T-cell (primary cell): ENCODE measurements around the gene PRMT2. TPM values are rescaled to one million over a fixed set of nuclear protein-coding genes. Genes with fewer than 3 reads are reported as not detected.

ENCODE experiments used
- ATAC-seq, 4 experiments: fragments of 200-7000 bp in 3 of 4; fragments of 150-1000 bp in 1 of 4; cut with Tn5 transposase; replicated peaks in 1 of 4; 1 replicate in 3 of 4; 2 replicates in 1 of 4; pipeline ENCODE4 v1.10.0; 2021; ENCODE audit warnings: moderate library complexity in 3 of 4, mild to moderate bottlenecking in 2 of 4, moderate number of reproducible peaks in 1 of 4
- CTCF ChIA-PET, 2 donors: fragments of 300-600 bp; sonication (Branson Sonifier 250); formaldehyde crosslinking; loops; one replicate each; lab custom pipeline; 2022; ENCODE audit warnings: antibody characterized with exemption in 2 of 2; lab: Charles Lee
- POLR2A ChIA-PET, 2 donors: fragments of 300-600 bp; sonication (Branson Sonifier 250); formaldehyde crosslinking; loops; one replicate each; lab custom pipeline; 2022; ENCODE audit warnings: antibody characterized with exemption in 2 of 2; lab: Charles Lee
- DNase-seq, 35 experiments: peaks; one replicate each; pipeline versions ENCODE4 v3.0.0 to v3.0.0-alpha.2; 2013 to 2023
- H3K27ac ChIP-seq: one replicate; pipeline ENCODE4 v1.5.1; 2013; ENCODE audit warnings: low read length
- H3K27me3 ChIP-seq, 2 experiments: replicated peaks in 1 of 2; 1 replicate in 1 of 2; 2 replicates in 1 of 2; pipeline versions ENCODE4 v1.6.1 to v1.7.0; 2013; ENCODE audit warnings: low read length in 1 of 2, mixed read lengths in 1 of 2; ENCODE audit not compliant: control insufficient read depth in 2 of 2, insufficient read depth in 2 of 2; ENCODE audit errors: extremely low read depth in 1 of 2
- H3K36me3 ChIP-seq, 2 donors: 1 replicate in 1 of 2; 2 replicates in 1 of 2; pipeline versions ENCODE4 v1.6.1 to v1.7.0; 2013; ENCODE audit warnings: low read length in 1 of 2; ENCODE audit not compliant: control insufficient read depth in 2 of 2, insufficient read depth in 1 of 2; ENCODE audit errors: extremely low read depth in 1 of 2
- H3K4me1 ChIP-seq, 2 experiments: 1 replicate in 1 of 2; 2 replicates in 1 of 2; pipeline versions ENCODE4 v1.6.1 to v1.7.0; 2013; ENCODE audit warnings: low read length in 2 of 2, mixed read lengths in 1 of 2; ENCODE audit not compliant: insufficient read depth in 2 of 2, control insufficient read depth in 1 of 2; ENCODE audit errors: extremely low read depth in 1 of 2
- H3K4me3 ChIP-seq, 2 donors: 1 replicate in 1 of 2; 2 replicates in 1 of 2; pipeline versions ENCODE4 v1.5.1 to v1.7.0; 2013; ENCODE audit warnings: mild to moderate bottlenecking in 2 of 2, low read length in 1 of 2, moderate library complexity in 1 of 2; ENCODE audit not compliant: control insufficient read depth in 1 of 2; ENCODE audit errors: extremely low read depth in 1 of 2
- H3K9me3 ChIP-seq: 2 replicates; pipeline ENCODE4 v1.7.0; 2013
- H3K27ac Mint-ChIP-seq, 2 donors: one replicate each; pipeline ENCODE4 v1.8.0; 2020 to 2021; ENCODE audit warnings: mild to moderate bottlenecking in 2 of 2, mixed read lengths in 2 of 2
- H3K27me3 Mint-ChIP-seq, 2 donors: one replicate each; pipeline ENCODE4 v1.8.0; 2021 to 2022; ENCODE audit warnings: mixed read lengths in 2 of 2
- H3K36me3 Mint-ChIP-seq: one replicate; pipeline ENCODE4 v1.8.0; 2021; ENCODE audit warnings: mixed read lengths
- H3K4me1 Mint-ChIP-seq, 3 donors: one replicate each; pipeline ENCODE4 v1.8.0; 2020 to 2022; ENCODE audit warnings: mixed read lengths in 3 of 3, mild to moderate bottlenecking in 1 of 3
- H3K4me3 Mint-ChIP-seq, 3 donors: one replicate each; pipeline ENCODE4 v1.8.0; 2020 to 2022; ENCODE audit warnings: mild to moderate bottlenecking in 3 of 3, mixed read lengths in 3 of 3, moderate library complexity in 3 of 3
- H3K9me3 Mint-ChIP-seq, 3 donors: one replicate each; pipeline ENCODE4 v1.8.0; 2020 to 2022; ENCODE audit warnings: mixed read lengths in 3 of 3
- WGBS: methylation state at CpG from one replicate; pipeline ENCODE4 v1.1.5; 2013; ENCODE audit warnings: missing lambda C conversion rate; ENCODE audit not compliant: insufficient coverage; 5-methylcytosine and 5-hydroxymethylcytosine counted together
- total RNA-seq, 35 experiments: library from RNA in 6 of 35; stranded (reverse) in 6 of 35; fragments of 120-200 nt in 1 of 35; gene quantifications; one replicate each; pipeline versions ENCODE4 v1.2.1 to v1.2.4 and lab custom pipeline; 2013 to 2026

Gene PRMT2
- total RNA-seq, 5 donors from 2014 or later (not counting 1 experiment from before 2014, with no cell fraction given), result 145 to 258 (median 205) TPM

DNA sequence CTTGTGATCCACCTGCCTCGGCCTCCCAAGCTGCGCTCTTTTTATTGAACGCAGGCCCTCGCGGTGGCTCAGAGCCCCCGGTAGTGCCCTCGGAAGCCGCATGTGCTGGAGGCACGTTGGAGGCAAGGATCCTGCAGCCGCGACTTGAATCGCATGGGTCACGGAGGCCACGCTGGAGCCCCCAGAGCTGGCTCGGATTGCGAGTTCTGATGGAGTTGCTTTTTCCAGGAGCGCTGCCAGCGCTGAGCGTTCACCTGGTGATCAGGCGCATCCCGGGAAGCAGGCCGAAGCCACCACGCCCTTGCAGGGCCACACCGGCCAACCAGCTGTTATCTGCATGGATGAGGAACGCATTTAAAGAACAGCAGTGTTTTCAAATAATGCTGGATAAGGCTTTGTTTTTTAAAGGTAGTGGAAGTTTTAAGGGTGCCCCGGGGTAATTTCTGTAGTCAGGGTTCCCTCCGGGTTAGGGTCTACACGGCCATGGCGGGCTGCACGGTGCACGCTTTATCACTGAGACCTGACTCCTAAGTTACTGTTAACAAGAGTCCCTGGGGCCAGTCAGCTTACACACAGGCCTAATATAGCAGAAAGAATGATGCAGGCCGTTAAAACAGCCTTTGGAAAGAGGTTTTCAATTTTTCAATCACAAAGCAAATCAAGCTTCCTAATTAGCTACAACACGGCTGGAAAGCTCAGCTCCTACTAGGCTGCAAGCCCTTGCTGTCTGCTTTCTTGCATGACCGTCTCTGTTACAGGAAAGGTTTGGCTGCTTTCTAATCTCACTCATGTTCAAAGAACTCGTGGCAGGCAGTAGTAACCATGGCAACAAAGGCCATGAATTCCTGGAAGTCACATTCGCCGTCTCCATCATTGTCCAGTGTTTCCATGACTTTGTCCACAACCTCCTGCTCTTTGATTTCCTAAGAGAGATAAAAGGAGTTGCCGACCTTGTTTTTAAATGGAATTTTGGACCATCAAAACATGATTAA is 36.6 kb upstream of the PRMT2 start:
- no peaks in the 10 kb centered on the region for H3K9me3 ChIP-seq
- no peaks in the 10 kb centered on the region for H3K36me3 ChIP-seq
- H3K4me1 Mint-ChIP-seq, result peaks cover 16 to 36% (median 27%) of the 10 kb centered on the region in 3 donors
- no peak overlapping the region for H3K4me3 ChIP-seq
- CTCF ChIA-PET, result no interaction called here
- no peaks in the 10 kb centered on the region for H3K9me3 Mint-ChIP-seq
- no peaks in the 10 kb centered on the region for H3K27me3 ChIP-seq
- 90% methylated on average over 31 of the region's 38 CpGs for WGBS
- H3K27ac ChIP-seq, result no peak overlapping the region
- peak in 1 of 4 experiments; percentile 43 for ATAC-seq
- H3K27me3 Mint-ChIP-seq, result no peaks in the 10 kb centered on the region
- DNase-seq, result peak in 1 of 35 experiments; percentile 13
- H3K4me1 ChIP-seq, result peaks cover 8 to 26% of the 10 kb centered on the region in 2 experiments
- H3K36me3 Mint-ChIP-seq, result no peaks in the 10 kb centered on the region
- H3K4me3 Mint-ChIP-seq, result peak overlapping the region in 1 of 3 donors; percentile 13
- POLR2A ChIA-PET, result no interaction called here
- H3K27ac Mint-ChIP-seq, result peak overlapping the region in 1 of 2 donors; percentile 54

DNA sequence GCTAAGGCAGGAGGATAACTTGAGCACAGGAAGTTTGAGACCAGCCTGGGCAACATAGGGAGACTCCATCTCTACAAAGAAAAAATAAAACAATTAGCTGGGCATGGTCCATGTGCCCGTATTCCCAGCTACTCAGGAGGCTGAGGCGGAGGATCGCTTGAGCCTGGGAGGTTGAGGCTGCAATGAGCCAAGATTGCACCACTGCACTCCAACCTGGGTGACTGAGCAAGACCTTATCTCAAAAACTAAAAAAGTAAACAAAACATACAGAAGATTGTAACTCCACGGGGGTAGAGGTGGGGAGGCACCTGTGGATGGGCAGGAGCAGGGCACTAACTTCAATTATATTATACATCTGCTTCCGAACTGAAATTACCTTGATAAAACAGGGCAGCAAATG is 35.2 kb upstream of the PRMT2 start:
- ATAC-seq (no peak), DNase-seq (no peak)
- H3K36me3 Mint-ChIP-seq, result no peaks in the 10 kb centered on the region
- Histone ChIP-seq H3K27me3 (no peaks in the 10 kb centered on the region), H3K4me1 (peaks cover 10 to 33% of the 10 kb centered on the region in 2 experiments), H3K9me3 (no peaks in the 10 kb centered on the region), H3K36me3 (no peaks in the 10 kb centered on the region), H3K4me3 (no peak overlapping the region), H3K27ac (no peak overlapping the region)
- ChIA-PET POLR2A (no interaction called here), CTCF (no interaction called here)
- H3K9me3 Mint-ChIP-seq, result no peaks in the 10 kb centered on the region
- H3K4me3 Mint-ChIP-seq, result no peak overlapping the region
- no peaks in the 10 kb centered on the region for H3K27me3 Mint-ChIP-seq
- peak overlapping the region; percentile 13 to 72 for H3K27ac Mint-ChIP-seq
- H3K4me1 Mint-ChIP-seq, result peaks cover 27 to 49% (median 37%) of the 10 kb centered on the region in 3 donors
- no CpG with 5 or more reads among the region's 5 CpGs for WGBS

DNA sequence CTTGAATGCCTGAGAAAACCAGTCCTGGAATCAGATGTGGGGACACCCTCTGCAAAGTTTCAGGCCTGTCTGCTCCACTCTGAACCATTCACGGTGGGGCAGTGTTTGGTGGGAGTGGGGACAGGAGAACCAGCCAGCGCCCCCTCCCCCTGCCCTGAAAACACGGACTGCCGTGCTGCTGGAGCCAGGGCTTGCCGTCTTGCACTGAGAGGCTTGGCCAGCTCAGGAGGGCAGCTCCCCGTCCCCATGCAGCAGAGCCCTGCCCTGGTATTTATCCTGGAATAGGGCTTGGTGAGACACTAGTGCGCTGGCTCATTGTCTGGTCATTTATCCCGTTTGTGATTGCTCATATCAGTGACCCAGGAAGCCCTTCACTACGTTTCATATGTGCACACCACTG is 34.5 kb upstream of the PRMT2 start:
- Mint-ChIP-seq H3K27ac (peak overlapping the region in 1 of 2 donors; percentile 66), H3K9me3 (no peaks in the 10 kb centered on the region), H3K4me3 (no peak overlapping the region), H3K27me3 (no peaks in the 10 kb centered on the region), H3K4me1 (peaks cover 34 to 56% (median 44%) of the 10 kb centered on the region in 3 donors), H3K36me3 (no peaks in the 10 kb centered on the region)
- Histone ChIP-seq H3K9me3 (no peaks in the 10 kb centered on the region), H3K36me3 (no peaks in the 10 kb centered on the region), H3K4me1 (peaks cover 17 to 40% of the 10 kb centered on the region in 2 experiments), H3K27ac (no peak overlapping the region), H3K4me3 (no peak overlapping the region), H3K27me3 (no peaks in the 10 kb centered on the region)
- no peak for DNase-seq
- ChIA-PET POLR2A (no interaction called here), CTCF (no interaction called here)
- ATAC-seq, result no peak
- 72% methylated on average over 7 of the region's 9 CpGs for WGBS

DNA sequence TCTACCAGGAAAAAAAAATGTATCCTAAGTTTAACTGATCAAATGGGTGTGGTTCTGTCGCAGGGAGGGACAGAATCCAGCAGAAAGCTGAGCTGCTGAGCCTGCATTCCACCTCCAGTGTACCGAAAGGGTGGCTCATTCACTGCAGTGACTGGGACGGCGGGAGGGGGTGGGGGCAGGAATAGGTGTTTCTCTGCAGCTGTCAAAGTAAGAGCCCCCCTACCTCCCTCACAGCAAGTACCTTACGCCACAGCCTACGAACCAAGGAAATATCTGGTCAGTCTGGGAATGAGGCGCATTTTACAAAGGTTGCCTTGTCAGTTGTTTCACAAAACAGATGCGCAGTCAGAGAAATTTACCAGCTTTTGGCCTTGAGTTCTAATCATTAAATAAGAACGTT is 32.2 kb upstream of the PRMT2 start:
- ChIA-PET CTCF (no interaction called here), POLR2A (interaction anchor here in 1 of 2 donors (0.6 kb wide), 1 partner anchor 147 kb away, joined by 3 read pairs; no protein-coding TSS in a partner anchor)
- Histone ChIP-seq H3K4me3 (no peak overlapping the region), H3K4me1 (peaks cover 30 to 44% of the 10 kb centered on the region in 2 experiments), H3K36me3 (no peaks in the 10 kb centered on the region), H3K9me3 (no peaks in the 10 kb centered on the region), H3K27ac (no peak overlapping the region), H3K27me3 (no peaks in the 10 kb centered on the region)
- no peaks in the 10 kb centered on the region for H3K27me3 Mint-ChIP-seq
- WGBS, result 78% methylated on average over 3 of the region's 9 CpGs
- no peaks in the 10 kb centered on the region for H3K9me3 Mint-ChIP-seq
- H3K4me3 Mint-ChIP-seq, result peak overlapping the region in 1 of 3 donors; percentile 25
- ATAC-seq, result no peak
- no peaks in the 10 kb centered on the region for H3K36me3 Mint-ChIP-seq
- H3K4me1 Mint-ChIP-seq, result peaks cover 54 to 75% (median 65%) of the 10 kb centered on the region in 3 donors
- DNase-seq, result no peak
- no peak overlapping the region for H3K27ac Mint-ChIP-seq

DNA sequence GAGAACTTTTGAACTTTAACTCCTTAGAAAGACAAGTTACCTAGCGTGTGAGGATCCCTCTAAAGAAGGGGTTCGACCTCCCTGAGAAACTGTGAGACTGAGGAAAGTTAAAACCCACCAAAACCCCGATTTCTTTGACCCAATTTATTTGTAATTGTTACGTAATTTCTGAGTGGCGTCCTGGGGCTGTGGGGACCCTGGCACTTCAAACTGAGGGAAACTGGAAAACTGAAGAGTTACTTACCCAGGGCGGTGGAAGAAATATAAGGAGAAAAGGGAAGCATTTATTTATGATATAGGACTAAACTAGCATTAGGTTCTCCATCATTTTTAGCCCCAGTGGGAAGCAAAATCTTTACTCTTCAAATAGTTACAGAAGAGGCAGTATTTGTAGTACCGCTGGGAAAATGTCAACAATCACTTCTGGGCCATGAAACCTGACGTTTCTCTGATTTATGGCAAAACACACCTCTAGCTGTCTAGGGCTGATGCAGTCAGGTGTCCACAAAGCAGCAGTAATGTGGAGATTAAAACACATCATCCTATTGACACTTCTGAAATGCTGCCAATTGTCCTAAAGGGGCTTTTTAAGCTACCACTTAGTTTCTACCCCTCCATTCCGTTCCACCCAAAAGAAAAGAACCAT is 31.0 kb upstream of the PRMT2 start:
- CTCF ChIA-PET, result no interaction called here
- H3K4me3 Mint-ChIP-seq, result peak overlapping the region in 2 of 3 donors; percentile 62 to 72
- peak overlapping the region; percentile 10 for H3K27ac ChIP-seq

More for the DNA sequence above, 31.0 kb upstream of the PRMT2 start:
- DNase-seq (no peak), ATAC-seq (no peak)
- no peaks in the 10 kb centered on the region for H3K27me3 ChIP-seq
- Mint-ChIP-seq H3K27ac (peak overlapping the region; percentile 74 to 90), H3K9me3 (no peaks in the 10 kb centered on the region), H3K36me3 (no peaks in the 10 kb centered on the region), H3K27me3 (no peaks in the 10 kb centered on the region), H3K4me1 (peaks cover 50 to 74% (median 57%) of the 10 kb centered on the region in 3 donors)
- H3K9me3 ChIP-seq, result no peaks in the 10 kb centered on the region
- H3K36me3 ChIP-seq, result no peaks in the 10 kb centered on the region
- WGBS, result 91% methylated on average over 1 of the region's 9 CpGs
- H3K4me1 ChIP-seq, result peaks cover 27 to 35% of the 10 kb centered on the region in 2 experiments
- POLR2A ChIA-PET, result interaction anchor here in 1 of 2 donors (0.9 kb wide), 1 partner anchor 22 kb away, joined by 4 read pairs; no protein-coding TSS in a partner anchor
- H3K4me3 ChIP-seq, result no peak overlapping the region
